GM12878 (cell line): ENCODE measurements around the gene ALG11. TPM values are rescaled to one million over a fixed set of nuclear protein-coding genes. Genes with fewer than 3 reads are reported as not detected.

ENCODE experiments used
- ATAC-seq: fragments of 200-7000 bp; cut with Tn5 transposase; 3 replicates; pipeline ENCODE4 v1.9.1; 2020; ENCODE audit warnings: mild to moderate bottlenecking, moderate library complexity
- BruUV-seq: library from RNA; stranded (reverse); fragments of 400-500 nt; replicated peaks from 2 replicates; lab custom pipeline; 2021; lab: Mats Ljungman, UMichigan
- CTCF ChIA-PET: fragments of 300-600 bp; sonication (Branson Sonifier 250); formaldehyde crosslinking; extraction: SDS; loops from one replicate; lab custom pipeline; 2021; ENCODE audit warnings: inconsistent platforms; lab: Yijun Ruan, JAX
- POLR2A ChIA-PET: fragments of 350-600 bp; formaldehyde crosslinking; extraction: SDS; loops from one replicate; lab custom pipeline; 2021; ENCODE audit warnings: inconsistent platforms; lab: Charles Lee
- RAD21 ChIA-PET: fragments of 300-600 bp; sonication (Branson Sonifier 250); formaldehyde crosslinking; loops from one replicate; lab custom pipeline; 2023; ENCODE audit warnings: antibody characterized with exemption; ENCODE audit not compliant: unreplicated experiment; lab: Charles Lee
- SMC1A ChIA-PET: fragments of 300-600 bp; sonication (Branson Sonifier 250); formaldehyde crosslinking; loops from one replicate; lab custom pipeline; 2023; ENCODE audit not compliant: unreplicated experiment, uncharacterized antibody; lab: Charles Lee
- DNase-seq: peaks from one replicate; pipeline ENCODE4 v3.0.0-alpha.2; 2011; ENCODE audit warnings: low read depth, low spot score
- FAIRE-seq: peaks from 3 replicates; lab custom pipeline; 2011; peaks lifted over from hg19 to GRCh38; lab: Jason Lieb, UNC
- H2AFZ ChIP-seq: 2 replicates; pipeline ENCODE4 v1.6.0; 2011; ENCODE audit warnings: low read depth, low read length, control low read depth; ENCODE audit not compliant: control insufficient read depth
- H3K27ac ChIP-seq: 2 replicates; pipeline ENCODE4 v1.5.1; 2011; ENCODE audit warnings: control low read depth; ENCODE audit not compliant: control insufficient read depth, insufficient read depth
- H3K27me3 ChIP-seq, 2 experiments: replicated peaks in 1 of 2; 2 replicates each; pipeline versions ENCODE4 v1.6.0 to v1.6.1; 2011; ENCODE audit warnings: low read length in 1 of 2; ENCODE audit not compliant: control insufficient read depth in 2 of 2, insufficient read depth in 2 of 2
- H3K36me3 ChIP-seq, 2 experiments: 2 replicates each; pipeline ENCODE4 v1.5.1; 2011; ENCODE audit warnings: low read length in 1 of 2; ENCODE audit not compliant: control insufficient read depth in 2 of 2, insufficient read depth in 2 of 2
- H3K4me1 ChIP-seq: 2 replicates; pipeline ENCODE4 v1.6.1; 2011; ENCODE audit warnings: mild to moderate bottlenecking, low read length, moderate library complexity, mixed read lengths; ENCODE audit not compliant: control insufficient read depth, insufficient read depth
- H3K4me2 ChIP-seq: 2 replicates; pipeline ENCODE4 v1.6.0; 2011; ENCODE audit warnings: control low read depth; ENCODE audit not compliant: control insufficient read depth, insufficient read depth
- H3K4me3 ChIP-seq: fragments of 200-600 bp; sonication (generic); 2 replicates; pipeline ENCODE4 v1.5.1; 2016
- H3K79me2 ChIP-seq: 2 replicates; pipeline ENCODE4 v1.6.0; 2011; ENCODE audit warnings: low read length; ENCODE audit not compliant: control insufficient read depth, insufficient read depth
- H3K9ac ChIP-seq: 2 replicates; pipeline ENCODE4 v1.8.0; 2011; ENCODE audit warnings: low read length, control low read depth, mixed read lengths; ENCODE audit not compliant: control insufficient read depth, insufficient read depth
- H3K9me3 ChIP-seq: replicated peaks from 3 replicates; pipeline ENCODE4 v1.5.1; 2011; ENCODE audit warnings: mild to moderate bottlenecking, low read length; ENCODE audit not compliant: control insufficient read depth, insufficient read depth
- H4K20me1 ChIP-seq: 2 replicates; pipeline ENCODE4 v1.6.0; 2011; ENCODE audit not compliant: control insufficient read depth, insufficient read depth
- BCL11A ChIP-seq: IDR thresholded peaks from 2 replicates; pipeline ENCODE4 v1.6.1; 2011; ENCODE audit warnings: low read depth, low read length
- CBFB ChIP-seq: IDR thresholded peaks from 2 replicates; pipeline ENCODE4 v1.6.1; 2016; ENCODE audit warnings: antibody characterized with exemption, low read depth
- CBX5 ChIP-seq: sonication (generic); IDR thresholded peaks from 2 replicates; pipeline ENCODE4 v1.6.1; 2016; ENCODE audit warnings: low read depth, moderate library complexity, mild to moderate bottlenecking, inconsistent platforms
- E2F4 ChIP-seq: IDR thresholded peaks from 2 replicates; pipeline ENCODE4 v1.6.1; 2012; ENCODE audit warnings: low read depth, low read length, improper control_type of control experiment
- EP300 ChIP-seq, 2 experiments: fragments of 150-350 bp in 1 of 2; IDR thresholded peaks; 2 replicates each; pipeline ENCODE4 v1.6.1; 2011 to 2012; ENCODE audit warnings: low read depth in 2 of 2, low read length in 2 of 2, borderline replicate concordance in 1 of 2, improper control_type of control experiment in 1 of 2, inconsistent platforms in 1 of 2; ENCODE audit not compliant: control insufficient read depth in 1 of 2
- HDAC2 ChIP-seq: fragments of 200-600 bp; sonication (generic); IDR thresholded peaks from 2 replicates; pipeline ENCODE4 v1.6.1; 2017
- IKZF1 ChIP-seq: fragments of 450-650 bp; conservative IDR thresholded peaks from 2 replicates; pipeline ENCODE4 v1.6.1; 2017; ENCODE audit warnings: antibody characterized with exemption, mild to moderate bottlenecking
- NKRF ChIP-seq: fragments of 450-650 bp; conservative IDR thresholded peaks from 2 replicates; pipeline ENCODE4 v1.6.1; 2017; ENCODE audit warnings: mild to moderate bottlenecking, moderate library complexity
- POLR2A ChIP-seq: IDR thresholded peaks from 2 replicates; pipeline ENCODE4 v1.6.1; 2011; ENCODE audit warnings: low read depth, mild to moderate bottlenecking, low read length
- RCOR1 ChIP-seq: conservative IDR thresholded peaks from 2 replicates; pipeline ENCODE4 v1.6.1; 2012; ENCODE audit warnings: low read depth, low read length, improper control_type of control experiment
- RELB ChIP-seq: fragments of 450-650 bp; IDR thresholded peaks from 2 replicates; pipeline ENCODE4 v1.6.1; 2017; ENCODE audit warnings: low read depth, mild to moderate bottlenecking, moderate library complexity
- TAF1 ChIP-seq: IDR thresholded peaks from 2 replicates; pipeline ENCODE4 v1.6.1; 2011; ENCODE audit warnings: mild to moderate bottlenecking, low read depth, low read length, borderline replicate concordance
- TBL1XR1 ChIP-seq: IDR thresholded peaks from 2 replicates; pipeline ENCODE4 v1.6.1; 2012; ENCODE audit warnings: low read depth, low read length, improper control_type of control experiment
- ZBTB40 ChIP-seq: fragments of 450-650 bp; IDR thresholded peaks from 2 replicates; pipeline ENCODE4 v1.6.1; 2016; ENCODE audit warnings: mild to moderate bottlenecking, moderate library complexity, borderline replicate concordance
- WGBS: methylation state at CpG from one replicate; pipeline ENCODE4 v1.1.6; 2016; ENCODE audit warnings: low lambda C conversion rate; ENCODE audit not compliant: insufficient replicate concordance, insufficient coverage; ENCODE audit errors: missing lambda C conversion rate; 5-methylcytosine and 5-hydroxymethylcytosine counted together
- in situ Hi-C: fragments of 300-500 bp; cut with MboI; formaldehyde crosslinking; loops from 9 replicates; pipeline ENCODE4 v1.14.3; 2018; ENCODE audit warnings: mixed read lengths
- intact Hi-C: fragments of 100-400 bp; cut with micrococcal nuclease; formaldehyde crosslinking; loops from one replicate; pipeline ENCODE4 v1.14.2; 2022; ENCODE audit not compliant: unreplicated experiment
- polyA plus RNA-seq, 11 experiments: library from polyadenylated mRNA; depleted of rRNA in 4 of 11; unstranded in 6 of 11; stranded (reverse) in 5 of 11; fragments of >200 nt; fragmentation: Nextera tagmentation in 4 of 11; fragmentation: Illumina TruSeq in 1 of 11; extraction: Ambion mirVana in 4 of 11; extraction: Trizol in 1 of 11; gene quantifications; 1 replicate in 1 of 11; 2 replicates in 10 of 11; pipeline versions ENCODE4 v1.2.1 to v1.2.3, GENCODE V29; 2011 to 2016; ENCODE audit warnings: inconsistent platforms in 2 of 11, missing spikeins in 2 of 11, low read depth in 1 of 11
- total RNA-seq, 4 experiments: library from RNA; depleted of rRNA in 3 of 4; stranded (reverse); fragments of >200 nt in 3 of 4; fragmentation: Illumina TruSeq in 1 of 4; extraction: Trizol in 1 of 4; gene quantifications; 2 replicates each; pipeline versions ENCODE4 v1.2.1 to v1.2.3, GENCODE V29; 2013 to 2021

ALG11 gene
- total and polyA plus RNA-seq, 10 of the 15 experiments (the other 5 are each of a cell fraction or from before 2014, with no cell fraction given): 8.4 to 27.7 (median 15.6) TPM

- Histone ChIP-seq H3K4me1 (no peaks in the 10 kb centered on the region), H3K36me3 (no peaks in the 10 kb centered on the region), H3K27ac (no peak overlapping the region), H3K9ac (no peak overlapping the region), H4K20me1 (no peaks in the 10 kb centered on the region), H2AFZ (no peak overlapping the region), H3K9me3 (no peaks in the 10 kb centered on the region), H3K79me2 (no peaks in the 10 kb centered on the region), H3K4me3 (no peak overlapping the region), H3K27me3 (no peaks in the 10 kb centered on the region; a peak in 1 of 4 replicates), H3K4me2 (no peak overlapping the region)
- peak; percentile 54 for ATAC-seq
- no peak for FAIRE-seq
- intact Hi-C loops (no loop called here), in situ Hi-C loops (no loop called here)
- ChIA-PET POLR2A (interaction anchor here (0.6 to 0.7 kb wide), 2 partner anchors 12 to 476 kb away, joined by 4 read pairs; no protein-coding TSS in a partner anchor), CTCF (interaction anchor here (0.7 to 1.5 kb wide), 4 partner anchors 10 to 479 kb away, joined by 3 to 5 read pairs (median 3); partner anchors contain the start of gene VPS36), RAD21 (interaction anchor here (1.0 kb wide), 1 partner anchor 11 kb away, joined by 3 read pairs; no protein-coding TSS in a partner anchor), SMC1A (interaction anchor here (1.0 to 1.2 kb wide), 3 partner anchors 14 to 41 kb away, joined by 3 read pairs; partner anchors contain the start of gene ALG11)
- no TSS peak for BruUV-seq
- 56% methylated on average over 15 of the region's 15 CpGs for WGBS
- DNase-seq: no peak
- TF ChIP-seq ZBTB40 (no peak), POLR2A (no peak), IKZF1 (no peak), BCL11A (no peak), RCOR1 (no peak), TBL1XR1 (no peak), CBFB (no peak), HDAC2 (no peak), NKRF (no peak), E2F4 (no peak), TAF1 (no peak), CBX5 (no peak), RELB (no peak), EP300 (IDR thresholded peaks at IDR 0.05; ENCODE audit: borderline replicate concordance in 1 of 2, control insufficient read depth in 1 of 2, low read depth in 2 of 2, low read length in 2 of 2) (no peak)
Measured at GRCh38 chr13:51971520-51972426, 40.4 kb upstream of the ALG11 start.
